Measurements from ENCODE around the gene LHB. TPM values are rescaled to one million over a fixed set of nuclear protein-coding genes. Genes with fewer than 3 reads are reported as not detected.

LHB gene
- polyA plus RNA-seq, 6 donors from 2014 or later: not detected

DNA sequence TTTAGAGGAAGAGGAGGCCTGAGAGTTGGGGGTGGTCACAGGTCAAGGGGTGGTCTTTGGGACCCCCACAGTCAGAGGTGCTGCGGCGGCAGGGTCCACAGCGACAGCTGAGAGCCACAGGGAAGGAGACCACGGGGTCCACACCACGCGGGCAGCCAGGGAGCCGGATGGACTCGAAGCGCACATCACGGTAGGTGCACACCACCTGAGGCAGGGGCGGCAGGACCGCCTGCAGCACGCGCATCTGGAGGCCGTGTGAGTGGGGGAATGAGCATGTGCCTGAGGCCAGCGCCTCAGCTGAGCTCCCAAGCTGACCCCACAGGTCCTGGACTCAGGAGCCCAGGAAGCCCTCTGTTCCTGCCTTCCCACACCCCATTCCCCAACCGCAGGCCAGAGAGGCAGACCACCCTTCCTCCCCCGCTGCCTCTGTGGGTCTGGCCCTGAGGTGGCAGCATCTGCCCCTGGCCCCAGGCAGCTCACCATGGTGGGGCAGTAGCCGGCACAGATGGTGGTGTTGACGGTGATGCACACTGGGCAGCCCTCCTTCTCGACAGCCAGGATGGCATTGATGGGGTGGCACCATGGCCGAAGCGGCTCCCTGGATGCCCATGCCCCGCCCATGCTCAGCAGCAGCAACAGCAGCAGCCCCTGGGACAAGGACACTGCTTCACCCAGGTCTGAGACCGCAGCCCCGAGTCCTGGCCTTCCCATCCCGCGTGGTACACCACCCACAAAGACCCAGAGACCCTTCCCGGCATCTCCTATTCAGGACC is 638 bp downstream of the LHB start:
- peak overlapping the region in 2 of 6 donors; percentile 52 to 90 for H3K27ac Mint-ChIP-seq
- no peaks in the 10 kb centered on the region for H3K36me3 Mint-ChIP-seq
- H3K9me3 Mint-ChIP-seq: no peaks in the 10 kb centered on the region
- H3K4me3 Mint-ChIP-seq: peak overlapping the region in 4 of 8 donors; percentile 27 to 75 (median 43)
- H3K27me3 Mint-ChIP-seq: peaks cover 0 to 8% (median 0%) of the 10 kb centered on the region in 3 donors
- no peak for ATAC-seq (ENCODE audit: low read depth in 2 of 2)
- peaks cover 13 to 33% (median 22%) of the 10 kb centered on the region in 3 donors for H3K4me1 Mint-ChIP-seq
- no peak for DNase-seq

DNA sequence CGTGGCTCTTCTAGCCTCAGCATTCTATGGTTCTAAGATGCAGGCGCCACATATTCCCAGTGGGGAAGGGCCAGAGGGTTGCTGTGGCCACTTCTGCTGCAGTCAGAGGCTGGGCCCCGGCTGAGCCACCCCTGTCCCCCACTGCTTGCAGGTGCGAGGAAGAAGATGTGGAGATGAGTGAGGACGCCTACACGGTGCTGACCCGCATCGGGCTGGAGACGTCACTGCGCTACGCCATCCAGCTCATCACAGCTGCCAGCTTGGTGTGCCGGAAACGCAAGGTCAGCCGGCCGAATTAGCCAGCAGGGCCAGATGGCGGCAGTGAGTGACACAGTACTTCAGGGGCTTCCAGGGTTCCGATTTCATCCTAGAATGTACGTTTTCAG is 2.0 kb downstream of the LHB start:
- ATAC-seq (ENCODE audit: low read depth in 2 of 2): no peak
- Mint-ChIP-seq H3K9me3 (no peaks in the 10 kb centered on the region), H3K4me3 (peak overlapping the region in 2 of 8 donors; percentile 15 to 62)

DNA sequence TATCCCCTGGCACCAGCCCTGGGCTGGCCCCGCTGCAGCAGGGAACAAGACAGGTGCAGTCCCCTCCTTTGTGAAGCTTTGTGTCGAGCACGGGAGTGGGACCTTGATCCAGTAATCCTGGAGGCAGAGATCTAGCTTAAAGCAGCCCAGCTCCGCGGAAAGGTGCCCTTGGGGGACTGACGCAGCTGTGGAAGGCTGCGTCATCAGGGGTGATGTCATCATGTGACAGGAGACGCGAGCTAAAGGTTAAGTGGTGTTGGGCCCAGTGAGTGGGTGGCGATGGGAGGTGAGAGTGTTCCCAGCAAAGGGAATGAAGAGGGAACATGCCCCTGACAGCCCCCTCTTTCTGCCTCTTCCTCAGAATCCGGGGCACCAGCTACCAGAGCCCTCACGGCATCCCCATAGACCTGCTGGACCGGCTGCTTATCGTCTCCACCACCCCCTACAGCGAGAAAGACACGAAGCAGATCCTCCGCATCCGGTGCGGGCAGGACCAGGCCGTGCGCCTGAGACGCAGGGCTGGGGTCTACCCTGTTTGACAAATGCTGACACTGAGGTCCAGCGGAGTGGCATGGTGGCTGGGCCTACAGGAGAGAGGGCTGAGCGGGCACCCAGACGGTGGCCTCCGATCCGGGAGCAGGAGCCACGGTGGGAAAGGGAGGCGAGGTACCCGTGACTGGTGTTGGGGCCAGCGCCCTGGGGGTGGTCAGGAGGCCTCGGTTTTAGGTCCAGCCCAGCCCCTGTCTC is 2.6 kb downstream of the LHB start:
- ATAC-seq (ENCODE audit: low read depth in 2 of 2) (no peak), DNase-seq (no peak)
- Mint-ChIP-seq H3K27me3 (peaks cover 0 to 5% (median 0%) of the 10 kb centered on the region in 3 donors), H3K36me3 (peaks cover 0 to 9% of the 10 kb centered on the region in 2 donors), H3K4me3 (peak overlapping the region in 2 of 8 donors; percentile 30 to 76), H3K27ac (no peak overlapping the region), H3K9me3 (no peaks in the 10 kb centered on the region), H3K4me1 (peaks cover 8 to 16% (median 8%) of the 10 kb centered on the region in 3 donors)

More for the DNA sequence above, 2.0 kb downstream of the LHB start:
- H3K36me3 Mint-ChIP-seq: peaks cover 0 to 9% of the 10 kb centered on the region in 2 donors
- peak overlapping the region in 1 of 6 donors; percentile 47 for H3K27ac Mint-ChIP-seq
- peaks cover 12 to 19% (median 12%) of the 10 kb centered on the region in 3 donors for H3K4me1 Mint-ChIP-seq
- DNase-seq: no peak
- peaks cover 0 to 8% (median 0%) of the 10 kb centered on the region in 3 donors for H3K27me3 Mint-ChIP-seq

DNA sequence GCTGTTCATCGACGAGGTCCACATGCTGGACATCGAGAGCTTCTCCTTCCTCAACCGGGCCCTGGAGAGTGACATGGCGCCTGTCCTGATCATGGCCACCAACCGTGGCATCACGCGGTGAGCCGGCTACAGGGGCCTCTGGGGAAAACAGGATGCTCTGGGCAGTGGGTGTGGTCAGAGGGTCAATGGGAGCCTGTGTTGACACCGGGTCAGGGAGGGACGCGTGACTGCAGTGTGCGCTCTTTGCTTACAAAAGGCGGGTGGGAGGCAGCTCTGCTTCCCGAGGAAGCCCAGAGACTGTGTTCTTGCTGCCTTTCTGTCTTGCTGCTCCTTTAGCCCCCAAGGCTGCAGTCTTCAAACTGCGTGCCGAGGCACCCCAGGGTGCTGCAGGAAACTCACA is 5.7 kb downstream of the LHB start:
- peaks cover 0 to 9% of the 10 kb centered on the region in 2 donors for H3K36me3 Mint-ChIP-seq
- ATAC-seq (ENCODE audit: low read depth in 2 of 2): no peak
- no peaks in the 10 kb centered on the region for H3K9me3 Mint-ChIP-seq
- no peak for DNase-seq
- H3K4me3 Mint-ChIP-seq: no peak overlapping the region
- H3K4me1 Mint-ChIP-seq: peaks cover 0 to 4% (median 0%) of the 10 kb centered on the region in 3 donors
- H3K27ac Mint-ChIP-seq: no peak overlapping the region
- no peaks in the 10 kb centered on the region for H3K27me3 Mint-ChIP-seq

DNA sequence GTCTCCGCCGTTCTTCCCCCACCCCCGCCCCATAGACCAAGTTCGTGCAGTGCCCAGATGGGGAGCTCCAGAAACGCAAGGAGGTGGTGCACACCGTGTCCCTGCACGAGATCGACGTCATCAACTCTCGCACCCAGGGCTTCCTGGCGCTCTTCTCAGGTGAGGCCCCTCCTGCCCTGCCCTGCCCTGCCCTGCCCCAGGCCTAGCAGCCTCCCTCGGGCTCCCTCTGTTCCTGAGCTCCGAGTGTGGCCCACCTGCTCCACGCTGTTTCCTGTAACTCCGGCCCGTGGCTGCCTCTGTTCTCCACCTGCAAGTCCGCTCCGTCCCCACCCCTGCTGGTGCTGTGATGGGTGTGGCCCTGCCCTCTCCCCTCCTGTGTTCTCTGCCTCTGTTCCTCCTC is 6.4 kb downstream of the LHB start:
- Mint-ChIP-seq H3K36me3 (peaks cover 0 to 9% of the 10 kb centered on the region in 2 donors), H3K27ac (no peak overlapping the region), H3K9me3 (no peaks in the 10 kb centered on the region), H3K4me1 (peaks cover 0 to 4% (median 0%) of the 10 kb centered on the region in 3 donors), H3K4me3 (no peak overlapping the region), H3K27me3 (no peaks in the 10 kb centered on the region)
- DNase-seq: no peak
- ATAC-seq (ENCODE audit: low read depth in 2 of 2): no peak

DNA sequence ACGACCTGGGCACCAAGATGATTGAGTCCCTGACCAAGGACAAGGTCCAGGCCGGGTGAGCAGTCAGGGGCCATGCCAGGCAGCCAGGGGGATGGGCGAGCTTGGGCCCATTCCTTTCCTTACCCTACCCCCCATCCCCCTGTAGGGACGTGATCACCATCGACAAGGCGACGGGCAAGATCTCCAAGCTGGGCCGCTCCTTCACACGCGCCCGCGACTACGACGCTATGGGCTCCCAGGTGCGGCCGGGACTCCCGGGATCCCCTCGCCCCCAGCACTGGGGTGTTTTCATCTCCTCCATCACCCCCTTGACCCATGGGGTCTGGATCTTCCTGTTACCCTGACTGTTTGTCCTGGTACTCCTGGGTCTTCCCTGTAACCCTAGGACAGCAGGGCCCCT is 7.1 kb downstream of the LHB start:
- H3K36me3 Mint-ChIP-seq: peaks cover 0 to 9% of the 10 kb centered on the region in 2 donors
- no peak for DNase-seq
- H3K27ac Mint-ChIP-seq: no peak overlapping the region
- ATAC-seq (ENCODE audit: low read depth in 2 of 2): no peak
- no peaks in the 10 kb centered on the region for H3K9me3 Mint-ChIP-seq
- peaks cover 0 to 4% (median 0%) of the 10 kb centered on the region in 3 donors for H3K4me1 Mint-ChIP-seq
- no peak overlapping the region for H3K4me3 Mint-ChIP-seq
- no peaks in the 10 kb centered on the region for H3K27me3 Mint-ChIP-seq

DNA sequence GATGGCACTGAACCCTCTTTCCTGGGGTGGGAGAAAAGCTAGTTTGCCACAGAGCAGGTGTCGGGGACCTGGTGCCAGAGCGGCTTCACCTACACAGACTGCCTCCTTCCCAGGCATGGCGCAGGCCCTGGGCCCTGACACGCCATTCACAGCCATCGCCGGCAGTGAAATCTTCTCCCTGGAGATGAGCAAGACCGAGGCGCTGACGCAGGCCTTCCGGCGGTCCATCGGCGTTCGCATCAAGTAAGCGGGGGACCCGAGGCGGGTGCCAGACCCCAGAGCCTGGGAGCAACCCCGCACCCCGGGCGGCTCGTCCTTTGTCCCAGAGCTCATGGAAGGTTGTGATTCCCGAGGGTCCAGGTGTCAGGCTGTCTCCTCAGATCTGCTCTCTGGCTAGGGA is 10.0 kb downstream of the LHB start:
- Mint-ChIP-seq H3K27me3 (no peaks in the 10 kb centered on the region), H3K36me3 (peaks cover 6 to 9% of the 10 kb centered on the region in 2 donors), H3K4me1 (peaks cover 0 to 4% (median 0%) of the 10 kb centered on the region in 3 donors), H3K27ac (no peak overlapping the region), H3K4me3 (no peak overlapping the region), H3K9me3 (no peaks in the 10 kb centered on the region)
- DNase-seq: no peak
- ATAC-seq (ENCODE audit: low read depth in 2 of 2): no peak

DNA sequence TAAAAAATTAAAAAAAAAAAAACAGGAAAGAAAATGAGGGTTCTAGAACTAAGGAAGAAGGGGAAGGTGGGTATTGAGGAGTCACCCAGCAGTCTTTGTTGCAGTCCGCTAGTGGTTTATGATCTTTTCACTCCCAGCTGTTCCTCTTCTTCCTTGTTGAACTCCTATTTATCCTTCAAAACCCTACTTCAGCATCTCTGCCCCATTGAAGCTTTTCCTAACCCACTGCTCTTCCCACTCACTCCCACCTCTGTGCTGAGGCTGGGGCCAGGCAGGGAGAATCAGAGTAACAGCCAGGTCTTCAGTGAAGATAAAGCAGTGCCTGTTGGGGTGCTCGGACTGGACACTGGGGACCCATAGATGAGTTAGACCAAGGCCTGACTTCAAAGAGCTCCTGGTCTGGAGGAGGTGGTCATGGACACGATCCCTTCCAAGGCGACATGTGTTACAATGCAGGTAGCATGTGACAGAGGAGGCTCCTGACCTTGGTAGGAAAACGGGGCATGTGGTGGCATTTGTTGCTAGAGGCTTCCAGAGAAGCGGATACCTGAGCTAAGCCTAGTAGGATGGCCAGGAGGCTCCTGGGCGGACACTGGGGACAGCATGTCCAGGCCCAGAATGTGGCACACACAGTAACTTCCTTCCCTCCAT is 11.8 kb downstream of the LHB start:
- Mint-ChIP-seq H3K36me3 (peaks cover 0 to 6% of the 10 kb centered on the region in 2 donors), H3K4me1 (no peaks in the 10 kb centered on the region), H3K4me3 (no peak overlapping the region), H3K27ac (no peak overlapping the region), H3K9me3 (no peaks in the 10 kb centered on the region), H3K27me3 (no peaks in the 10 kb centered on the region)
- ATAC-seq (ENCODE audit: low read depth in 2 of 2) (no peak), DNase-seq (no peak)

DNA sequence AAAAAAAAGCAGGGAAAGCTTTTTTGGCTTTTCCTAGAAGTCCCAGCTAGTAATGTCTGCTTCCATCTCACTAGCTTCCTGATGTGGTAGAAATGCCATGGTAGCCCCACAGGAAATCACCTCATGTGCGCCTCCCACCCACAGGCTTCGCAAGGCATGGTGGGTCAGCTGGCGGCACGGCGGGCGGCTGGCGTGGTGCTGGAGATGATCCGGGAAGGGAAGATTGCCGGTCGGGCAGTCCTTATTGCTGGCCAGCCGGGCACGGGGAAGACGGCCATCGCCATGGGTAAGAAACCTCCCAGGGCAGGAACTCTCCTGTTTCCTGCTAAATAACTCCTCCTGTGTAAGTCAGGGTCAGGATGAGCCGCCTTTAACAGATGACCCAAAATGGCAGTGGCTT is 12.8 kb downstream of the LHB start:
- Mint-ChIP-seq H3K9me3 (no peaks in the 10 kb centered on the region), H3K27ac (no peak overlapping the region), H3K36me3 (peaks cover 0 to 6% of the 10 kb centered on the region in 2 donors), H3K27me3 (no peaks in the 10 kb centered on the region), H3K4me1 (peaks cover 0 to 7% (median 6%) of the 10 kb centered on the region in 3 donors), H3K4me3 (no peak overlapping the region)
- DNase-seq (no peak), ATAC-seq (ENCODE audit: low read depth in 2 of 2) (no peak)

DNA sequence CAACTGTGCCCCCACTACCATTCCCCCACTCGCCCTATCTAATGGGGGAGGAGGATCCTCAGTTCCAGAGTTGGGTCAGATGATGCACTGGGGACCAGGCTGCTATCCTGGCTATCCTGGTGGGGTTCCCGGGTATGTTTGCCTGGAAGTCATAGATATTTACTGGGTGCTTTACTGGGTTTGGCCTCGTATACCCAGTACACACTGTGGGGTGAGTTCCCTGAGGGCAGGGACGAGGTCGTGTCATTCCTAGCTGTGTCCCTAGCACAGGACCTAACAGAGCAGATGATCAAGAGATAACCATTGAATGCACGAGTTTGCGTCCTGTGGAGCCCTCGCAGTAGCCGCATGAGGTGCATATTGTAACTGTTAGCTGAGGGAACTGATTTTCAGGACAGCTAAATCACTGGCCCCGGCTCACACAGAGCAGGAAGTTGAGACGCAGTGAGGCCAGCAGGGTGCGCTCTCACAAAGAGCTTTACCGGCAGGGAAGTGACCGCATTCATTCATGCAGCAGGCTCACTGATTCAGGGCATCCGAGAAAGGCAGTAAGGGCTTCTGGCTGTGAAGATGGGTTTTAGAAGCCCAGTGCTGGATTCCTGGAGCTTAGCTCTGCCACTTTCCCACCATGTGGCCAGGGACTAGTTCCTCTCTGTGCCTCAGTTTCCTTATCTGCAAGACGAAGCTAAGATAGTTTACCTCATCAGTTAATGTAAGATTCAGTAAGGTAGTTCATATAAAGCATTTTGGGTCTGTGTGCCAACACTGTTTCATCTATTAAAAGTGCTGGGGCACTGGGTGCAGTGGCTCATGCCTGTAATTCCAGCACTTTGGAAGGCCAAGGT is 17.2 kb downstream of the LHB start:
- H3K9me3 Mint-ChIP-seq: no peaks in the 10 kb centered on the region
- H3K4me1 Mint-ChIP-seq: peaks cover 17 to 31% (median 18%) of the 10 kb centered on the region in 3 donors
- H3K4me3 Mint-ChIP-seq: peak overlapping the region in 2 of 8 donors; percentile 50 to 68
- ATAC-seq (ENCODE audit: low read depth in 2 of 2) (peak; percentile 78 to 79), DNase-seq (peak; percentile 36)
- no peaks in the 10 kb centered on the region for H3K27me3 Mint-ChIP-seq
- H3K27ac Mint-ChIP-seq: peak overlapping the region in 1 of 6 donors; percentile 41
- H3K36me3 Mint-ChIP-seq: peaks cover 0 to 6% of the 10 kb centered on the region in 2 donors

DNA sequence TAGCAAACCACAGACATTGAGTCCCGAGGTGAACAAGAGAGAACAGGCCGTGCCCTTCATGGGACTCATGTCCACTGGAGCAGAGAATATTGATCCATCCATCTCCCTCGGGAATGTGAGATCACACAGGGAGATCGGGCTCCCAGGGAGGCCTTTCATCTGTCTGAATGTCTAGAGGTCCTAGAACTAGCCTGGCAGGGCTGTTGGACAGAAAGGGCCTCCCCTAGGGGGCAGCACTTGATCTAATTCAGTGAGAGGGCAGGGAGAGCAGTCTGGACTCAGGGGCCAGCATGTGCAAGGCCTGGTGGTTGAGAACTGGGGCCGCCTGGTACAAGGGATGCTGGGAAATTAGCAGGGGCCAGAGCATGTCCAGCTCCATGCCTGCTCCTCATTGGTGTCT is 18.9 kb downstream of the LHB start:
- Mint-ChIP-seq H3K27ac (peak overlapping the region in 1 of 6 donors; percentile 21), H3K4me1 (peaks cover 25 to 43% (median 28%) of the 10 kb centered on the region in 3 donors), H3K27me3 (no peaks in the 10 kb centered on the region), H3K36me3 (no peaks in the 10 kb centered on the region), H3K4me3 (peak overlapping the region in 2 of 8 donors; percentile 15 to 40), H3K9me3 (peaks cover 0 to 2% (median 0%) of the 10 kb centered on the region in 7 donors)
- no peak for ATAC-seq (ENCODE audit: low read depth in 2 of 2)
- DNase-seq: no peak

DNA sequence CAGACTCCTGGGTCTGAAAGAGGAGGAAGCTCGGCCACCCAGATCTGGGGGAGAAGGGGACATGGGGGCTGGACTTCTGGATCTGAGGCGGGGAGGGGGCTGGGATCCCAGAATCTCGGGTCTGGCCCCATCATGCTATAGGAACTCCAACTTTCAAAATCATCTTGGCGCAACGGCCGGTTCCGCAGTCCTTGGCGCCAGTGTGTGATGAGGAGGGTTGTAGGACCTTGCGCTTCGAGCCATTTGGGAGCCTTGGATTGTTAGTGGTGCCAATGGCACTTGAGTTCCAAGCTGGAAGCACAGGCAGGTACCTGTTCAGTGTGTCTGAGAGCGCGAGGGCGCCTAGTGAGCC is 22.9 kb downstream of the LHB start:
- Mint-ChIP-seq H3K27me3 (no peaks in the 10 kb centered on the region), H3K4me1 (peaks cover 39 to 49% (median 47%) of the 10 kb centered on the region in 3 donors), H3K36me3 (peaks cover 0 to 3% of the 10 kb centered on the region in 2 donors), H3K4me3 (peak overlapping the region; percentile 89 to 100 (median 96)), H3K9me3 (peaks cover 0 to 2% (median 0%) of the 10 kb centered on the region in 7 donors), H3K27ac (peak overlapping the region; percentile 93 to 99 (median 98))
- ATAC-seq (ENCODE audit: low read depth in 2 of 2) (no peak), DNase-seq (no peak)
